ENCODE data around the gene CCNK. TPM values are rescaled to one million over a fixed set of nuclear protein-coding genes. Genes with fewer than 3 reads are reported as not detected.
A peak's percentile ranks its signal among the peaks of the same experiment; 100 is the strongest.

The CCNK gene
- total and polyA plus RNA-seq, 2 of the 13 experiments (the other 11 are each of a cell fraction or from before 2014, with no cell fraction given), result 4.9 to 9.7 TPM

DNA sequence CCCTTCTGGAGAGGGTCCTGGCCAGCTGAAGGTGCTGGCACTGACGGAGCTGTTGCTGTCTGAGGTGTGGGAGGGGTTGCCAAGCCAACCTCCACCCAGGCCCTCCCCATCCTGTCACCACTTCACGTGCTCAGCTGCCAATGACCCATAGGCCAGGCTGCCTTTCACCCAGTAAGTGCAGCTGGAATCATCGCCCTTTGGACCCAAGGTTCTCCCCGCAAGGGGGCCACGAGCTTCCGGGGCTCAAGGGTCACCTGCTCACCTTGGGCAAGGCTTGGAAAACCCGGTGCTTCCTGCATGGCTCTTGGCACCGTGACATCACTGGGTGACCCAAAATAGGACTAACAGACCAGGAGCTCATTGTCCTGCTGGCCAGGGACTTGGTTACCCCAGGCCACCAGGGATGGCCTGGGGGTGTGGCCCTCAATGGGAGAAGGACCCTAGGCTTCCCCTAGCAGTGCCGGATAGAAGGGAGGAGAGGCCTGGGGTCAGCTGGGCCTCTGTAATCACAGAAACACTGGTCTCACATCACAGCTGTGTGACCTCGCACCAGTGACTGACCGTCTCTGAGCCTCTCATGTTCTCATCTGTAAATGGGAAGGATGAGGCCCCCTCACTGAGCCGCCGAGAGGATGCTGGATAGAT, 71.5 kb downstream of the CCNK start (continued):
- peak; percentile 95 for TF ChIP-seq SIN3A (IDR thresholded peaks at IDR 0.05; ENCODE audit: borderline replicate concordance, low read depth, low read length)
- peak; percentile 11 for TF ChIP-seq ZNF883 (CRISPR knock-in tag; IDR thresholded peaks at IDR 0.05; ENCODE audit: not compliant biosample characterization)
- TF ChIP-seq MAZ (IDR thresholded peaks at IDR 0.05; ENCODE audit: borderline replicate concordance, low read depth, low read length), result peak; percentile 86; the same call in 1 of the 2 replicates
- TF ChIP-seq MAZ (CRISPR knock-in tag; IDR thresholded peaks at IDR 0.05; ENCODE audit: low read depth), result peak; percentile 97
- no peak for TF ChIP-seq ZNF850 (CRISPR knock-in tag; conservative IDR thresholded peaks at IDR 0.05)
- TF ChIP-seq, protein P1, sequence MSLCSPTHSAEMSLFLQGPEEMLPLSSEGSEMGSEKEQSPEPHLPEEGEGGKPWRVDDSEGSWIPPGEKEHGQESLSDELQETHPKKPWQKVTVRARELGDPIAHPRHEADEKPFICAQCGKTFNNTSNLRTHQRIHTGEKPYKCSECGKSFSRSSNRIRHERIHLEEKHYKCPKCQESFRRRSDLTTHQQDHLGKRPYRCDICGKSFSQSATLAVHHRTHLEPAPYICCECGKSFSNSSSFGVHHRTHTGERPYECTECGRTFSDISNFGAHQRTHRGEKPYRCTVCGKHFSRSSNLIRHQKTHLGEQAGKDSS (CRISPR knock-in tag; IDR thresholded peaks at IDR 0.05; ENCODE audit: borderline replicate concordance, low read depth), result peak; percentile 99
- no peak for TF ChIP-seq THYN1 (CRISPR knock-in tag; IDR thresholded peaks at IDR 0.05; ENCODE audit: borderline replicate concordance, low read depth)
- TF ChIP-seq ISX (CRISPR knock-in tag; conservative IDR thresholded peaks at IDR 0.05), result no peak
- 0 out of 2 replicates have a peak, but pooled peaks have one; percentile 18 for TF ChIP-seq ZNF33A (CRISPR knock-in tag; IDR thresholded peaks at IDR 0.05; ENCODE audit: borderline replicate concordance)
- TF ChIP-seq KLF12 (CRISPR knock-in tag; IDR thresholded peaks at IDR 0.05; ENCODE audit: borderline replicate concordance), result peak; percentile 76; the same call in 1 of the 2 replicates
- TF ChIP-seq ZNF781 (CRISPR knock-in tag; IDR thresholded peaks at IDR 0.05; ENCODE audit: borderline replicate concordance, not compliant biosample characterization), result peak; percentile 85
- TF ChIP-seq ASH2L (IDR thresholded peaks at IDR 0.05; ENCODE audit: insufficient read length, low read depth, low read length), result peak; percentile 88
- peak; percentile 90 for TF ChIP-seq FOXA3 (CRISPR knock-in tag; IDR thresholded peaks at IDR 0.05)
- TF ChIP-seq, protein P2, sequence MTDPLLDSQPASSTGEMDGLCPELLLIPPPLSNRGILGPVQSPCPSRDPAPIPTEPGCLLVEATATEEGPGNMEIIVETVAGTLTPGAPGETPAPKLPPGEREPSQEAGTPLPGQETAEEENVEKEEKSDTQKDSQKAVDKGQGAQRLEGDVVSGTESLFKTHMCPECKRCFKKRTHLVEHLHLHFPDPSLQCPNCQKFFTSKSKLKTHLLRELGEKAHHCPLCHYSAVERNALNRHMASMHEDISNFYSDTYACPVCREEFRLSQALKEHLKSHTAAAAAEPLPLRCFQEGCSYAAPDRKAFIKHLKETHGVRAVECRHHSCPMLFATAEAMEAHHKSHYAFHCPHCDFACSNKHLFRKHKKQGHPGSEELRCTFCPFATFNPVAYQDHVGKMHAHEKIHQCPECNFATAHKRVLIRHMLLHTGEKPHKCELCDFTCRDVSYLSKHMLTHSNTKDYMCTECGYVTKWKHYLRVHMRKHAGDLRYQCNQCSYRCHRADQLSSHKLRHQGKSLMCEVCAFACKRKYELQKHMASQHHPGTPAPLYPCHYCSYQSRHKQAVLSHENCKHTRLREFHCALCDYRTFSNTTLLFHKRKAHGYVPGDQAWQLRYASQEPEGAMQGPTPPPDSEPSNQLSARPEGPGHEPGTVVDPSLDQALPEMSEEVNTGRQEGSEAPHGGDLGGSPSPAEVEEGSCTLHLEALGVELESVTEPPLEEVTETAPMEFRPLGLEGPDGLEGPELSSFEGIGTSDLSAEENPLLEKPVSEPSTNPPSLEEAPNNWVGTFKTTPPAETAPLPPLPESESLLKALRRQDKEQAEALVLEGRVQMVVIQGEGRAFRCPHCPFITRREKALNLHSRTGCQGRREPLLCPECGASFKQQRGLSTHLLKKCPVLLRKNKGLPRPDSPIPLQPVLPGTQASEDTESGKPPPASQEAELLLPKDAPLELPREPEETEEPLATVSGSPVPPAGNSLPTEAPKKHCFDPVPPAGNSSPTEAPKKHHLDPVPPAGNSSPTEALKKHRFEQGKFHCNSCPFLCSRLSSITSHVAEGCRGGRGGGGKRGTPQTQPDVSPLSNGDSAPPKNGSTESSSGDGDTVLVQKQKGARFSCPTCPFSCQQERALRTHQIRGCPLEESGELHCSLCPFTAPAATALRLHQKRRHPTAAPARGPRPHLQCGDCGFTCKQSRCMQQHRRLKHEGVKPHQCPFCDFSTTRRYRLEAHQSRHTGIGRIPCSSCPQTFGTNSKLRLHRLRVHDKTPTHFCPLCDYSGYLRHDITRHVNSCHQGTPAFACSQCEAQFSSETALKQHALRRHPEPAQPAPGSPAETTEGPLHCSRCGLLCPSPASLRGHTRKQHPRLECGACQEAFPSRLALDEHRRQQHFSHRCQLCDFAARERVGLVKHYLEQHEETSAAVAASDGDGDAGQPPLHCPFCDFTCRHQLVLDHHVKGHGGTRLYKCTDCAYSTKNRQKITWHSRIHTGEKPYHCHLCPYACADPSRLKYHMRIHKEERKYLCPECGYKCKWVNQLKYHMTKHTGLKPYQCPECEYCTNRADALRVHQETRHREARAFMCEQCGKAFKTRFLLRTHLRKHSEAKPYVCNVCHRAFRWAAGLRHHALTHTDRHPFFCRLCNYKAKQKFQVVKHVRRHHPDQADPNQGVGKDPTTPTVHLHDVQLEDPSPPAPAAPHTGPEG (CRISPR knock-in tag; IDR thresholded peaks at IDR 0.05), result no peak
- TF ChIP-seq ZNF790 (CRISPR knock-in tag; IDR thresholded peaks at IDR 0.05; ENCODE audit: borderline replicate concordance), result no peak; the same call in 1 of the 2 replicates
- no peak; the same call in 1 of the 2 replicates for TF ChIP-seq POLR2AphosphoS2 (IDR thresholded peaks at IDR 0.05; ENCODE audit: low read depth, low read length)
- TF ChIP-seq ZNF629 (CRISPR knock-in tag; conservative IDR thresholded peaks at IDR 0.05), result peak; percentile 67
- TF ChIP-seq RNF2 (conservative IDR thresholded peaks at IDR 0.05; ENCODE audit: low read depth), result peak; percentile 62; the same call in 1 of the 2 replicates
- TF ChIP-seq, protein P3, sequence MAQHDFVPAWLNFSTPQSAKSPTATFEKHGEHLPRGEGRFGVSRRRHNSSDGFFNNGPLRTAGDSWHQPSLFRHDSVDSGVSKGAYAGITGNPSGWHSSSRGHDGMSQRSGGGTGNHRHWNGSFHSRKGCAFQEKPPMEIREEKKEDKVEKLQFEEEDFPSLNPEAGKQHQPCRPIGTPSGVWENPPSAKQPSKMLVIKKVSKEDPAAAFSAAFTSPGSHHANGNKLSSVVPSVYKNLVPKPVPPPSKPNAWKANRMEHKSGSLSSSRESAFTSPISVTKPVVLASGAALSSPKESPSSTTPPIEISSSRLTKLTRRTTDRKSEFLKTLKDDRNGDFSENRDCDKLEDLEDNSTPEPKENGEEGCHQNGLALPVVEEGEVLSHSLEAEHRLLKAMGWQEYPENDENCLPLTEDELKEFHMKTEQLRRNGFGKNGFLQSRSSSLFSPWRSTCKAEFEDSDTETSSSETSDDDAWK (CRISPR knock-in tag; IDR thresholded peaks at IDR 0.05), result no peak
- peak; percentile 98 for TF ChIP-seq RARA (CRISPR knock-in tag; IDR thresholded peaks at IDR 0.05)
- no peak for TF ChIP-seq KLF13 (CRISPR knock-in tag; IDR thresholded peaks at IDR 0.05)
- TF ChIP-seq ZFP36 (IDR thresholded peaks at IDR 0.05; ENCODE audit: borderline replicate concordance, low read depth, low read length, partially characterized antibody), result peak; percentile 89

Data from HepG2 (cell line).